ENCODE data around the gene PUM2.

The PUM2 gene

GRCh38 chr2:20224716-20225293, 125.8 kb downstream of the PUM2 start, which contains the start of gene SDC1:
SDC1 (minus strand) TSS chr2:20225130; CDS start chr2:20224867, 263 bp downstream.
- under 1% methylated on average over 53 of the region's 65 CpGs for WGBS (ENCODE audit: insufficient coverage)
- Histone ChIP-seq H3K9me3 (ENCODE audit: control extremely low read depth in 1 of 5, control insufficient read depth in 4 of 5, insufficient read depth in 2 of 5, low read depth in 1 of 5, low read length in 4 of 5) (no peaks in the 10 kb centered on the region), H3K4me3 (ENCODE audit: control insufficient read depth in 1 of 7, extremely low read depth in 1 of 7, insufficient read depth in 4 of 7, low read depth in 2 of 7, low read length in 6 of 7) (peak within 1 kb of the TSS; percentile 46 to 76 (median 63)), H3K4me1 (ENCODE audit: control extremely low read depth in 1 of 4, control insufficient read depth in 4 of 4, insufficient read depth in 4 of 4, low read length in 3 of 4) (peaks cover 0 to 28% (median 24%) of the 10 kb centered on the region in 4 experiments), H3K36me3 (ENCODE audit: control insufficient read depth in 4 of 4, insufficient read depth in 4 of 4, low read length in 3 of 4) (no peaks in the 10 kb centered on the region), H3K27me3 (replicated peaks in 2 of 5; ENCODE audit: control insufficient read depth in 4 of 5, insufficient read depth in 5 of 5, low read length in 4 of 5) (peaks cover 0 to 49% (median 28%) of the 10 kb centered on the region in 5 experiments), H3K27ac (ENCODE audit: insufficient read depth in 1 of 2, low read depth in 1 of 2, low read length in 2 of 2, poor library complexity in 1 of 2, severe bottlenecking in 2 of 2) (no peak within 1 kb of the TSS)
- DNase-seq, result peak in 2 of 3 donors; percentile 33 to 48
- POLR2A ChIA-PET, result interaction anchor here (1.2 kb wide), 1 partner anchor 14 kb away, joined by 3 read pairs; no protein-coding TSS in a partner anchor
- CTCF ChIA-PET, result interaction anchor here (0.8 to 1.7 kb wide), 10 partner anchors 10 to 267 kb away, joined by 3 to 9 read pairs (median 3); no protein-coding TSS in a partner anchor

- no peaks in the 10 kb centered on the region for H3K36me3 ChIP-seq (ENCODE audit: control insufficient read depth in 4 of 4, insufficient read depth in 4 of 4, low read length in 3 of 4)
- peak in 2 of 3 donors; percentile 20 to 23 for DNase-seq
- H3K27me3 ChIP-seq (replicated peaks in 2 of 5; ENCODE audit: control insufficient read depth in 4 of 5, insufficient read depth in 5 of 5, low read length in 4 of 5), result peaks cover 0 to 49% (median 28%) of the 10 kb centered on the region in 5 experiments
- no peaks in the 10 kb centered on the region for H3K9me3 ChIP-seq (ENCODE audit: control extremely low read depth in 1 of 5, control insufficient read depth in 4 of 5, insufficient read depth in 2 of 5, low read depth in 1 of 5, low read length in 4 of 5)
- WGBS (ENCODE audit: insufficient coverage), result under 1% methylated on average over 65 of the region's 70 CpGs
- H3K4me3 ChIP-seq (ENCODE audit: control insufficient read depth in 1 of 7, extremely low read depth in 1 of 7, insufficient read depth in 4 of 7, low read depth in 2 of 7, low read length in 6 of 7), result peak overlapping the region; percentile 46 to 76 (median 63)
- H3K27ac ChIP-seq (ENCODE audit: insufficient read depth in 1 of 2, low read depth in 1 of 2, low read length in 2 of 2, poor library complexity in 1 of 2, severe bottlenecking in 2 of 2), result no peak overlapping the region
- POLR2A ChIA-PET, result interaction anchor here (0.6 kb wide), 1 partner anchor 53 kb away, joined by 4 read pairs; no protein-coding TSS in a partner anchor
- peaks cover 0 to 28% (median 24%) of the 10 kb centered on the region in 4 experiments for H3K4me1 ChIP-seq (ENCODE audit: control extremely low read depth in 1 of 4, control insufficient read depth in 4 of 4, insufficient read depth in 4 of 4, low read length in 3 of 4)
- CTCF ChIA-PET, result interaction anchor here (1.4 kb wide), 2 partner anchors 85 to 124 kb away, joined by 3 read pairs; no protein-coding TSS in a partner anchor
Observed at GRCh38 chr2:20224164-20224715, 126.4 kb downstream of the PUM2 start.

- ChIA-PET CTCF (interaction anchor here (1.3 to 1.6 kb wide), 2 partner anchors 15 to 19 kb away, joined by 4 read pairs; no protein-coding TSS in a partner anchor), POLR2A (interaction anchor here (0.6 to 0.7 kb wide), 2 partner anchors 53 to 268 kb away, joined by 3 to 4 read pairs; no protein-coding TSS in a partner anchor)
- DNase-seq, result peak in 2 of 3 donors; percentile 36 to 45
- H3K9me3 ChIP-seq (ENCODE audit: control extremely low read depth in 1 of 5, control insufficient read depth in 4 of 5, insufficient read depth in 2 of 5, low read depth in 1 of 5, low read length in 4 of 5), result no peaks in the 10 kb centered on the region
- no peak overlapping the region for H3K27ac ChIP-seq (ENCODE audit: insufficient read depth in 1 of 2, low read depth in 1 of 2, low read length in 2 of 2, poor library complexity in 1 of 2, severe bottlenecking in 2 of 2)
- peaks cover 0 to 28% (median 24%) of the 10 kb centered on the region in 4 experiments for H3K4me1 ChIP-seq (ENCODE audit: control extremely low read depth in 1 of 4, control insufficient read depth in 4 of 4, insufficient read depth in 4 of 4, low read length in 3 of 4)
- WGBS (ENCODE audit: insufficient coverage), result under 1% methylated on average over 39 of the region's 66 CpGs
- no peaks in the 10 kb centered on the region for H3K36me3 ChIP-seq (ENCODE audit: control insufficient read depth in 4 of 4, insufficient read depth in 4 of 4, low read length in 3 of 4)
- H3K27me3 ChIP-seq (replicated peaks in 2 of 5; ENCODE audit: control insufficient read depth in 4 of 5, insufficient read depth in 5 of 5, low read length in 4 of 5), result peaks cover 0 to 49% (median 28%) of the 10 kb centered on the region in 5 experiments
- H3K4me3 ChIP-seq (ENCODE audit: control insufficient read depth in 1 of 7, extremely low read depth in 1 of 7, insufficient read depth in 4 of 7, low read depth in 2 of 7, low read length in 6 of 7), result peak overlapping the region; percentile 33 to 76 (median 63)
Observed at GRCh38 chr2:20223407-20224163, 127.1 kb downstream of the PUM2 start.

GRCh38 chr2:20222769-20223406, 127.8 kb downstream of the PUM2 start:
- no peaks in the 10 kb centered on the region for H3K36me3 ChIP-seq (ENCODE audit: control insufficient read depth in 4 of 4, insufficient read depth in 4 of 4, low read length in 3 of 4)
- POLR2A ChIA-PET, result interaction anchor here (0.7 kb wide), 1 partner anchor 267 kb away, joined by 3 read pairs; no protein-coding TSS in a partner anchor
- peak overlapping the region in 3 of 7 experiments; percentile 48 to 76 (median 76) for H3K4me3 ChIP-seq (ENCODE audit: control insufficient read depth in 1 of 7, extremely low read depth in 1 of 7, insufficient read depth in 4 of 7, low read depth in 2 of 7, low read length in 6 of 7)
- H3K27me3 ChIP-seq (replicated peaks in 2 of 5; ENCODE audit: control insufficient read depth in 4 of 5, insufficient read depth in 5 of 5, low read length in 4 of 5), result peaks cover 0 to 49% (median 28%) of the 10 kb centered on the region in 5 experiments
- WGBS (ENCODE audit: insufficient coverage), result 32% methylated on average over 17 of the region's 21 CpGs
- DNase-seq, result no peak
- H3K4me1 ChIP-seq (ENCODE audit: control extremely low read depth in 1 of 4, control insufficient read depth in 4 of 4, insufficient read depth in 4 of 4, low read length in 3 of 4), result peaks cover 0 to 28% (median 24%) of the 10 kb centered on the region in 4 experiments
- no peaks in the 10 kb centered on the region for H3K9me3 ChIP-seq (ENCODE audit: control extremely low read depth in 1 of 5, control insufficient read depth in 4 of 5, insufficient read depth in 2 of 5, low read depth in 1 of 5, low read length in 4 of 5)
- CTCF ChIA-PET, result interaction anchor here (1.3 to 1.6 kb wide), 3 partner anchors 16 to 84 kb away, joined by 3 to 4 read pairs (median 4); no protein-coding TSS in a partner anchor
- no peak overlapping the region for H3K27ac ChIP-seq (ENCODE audit: insufficient read depth in 1 of 2, low read depth in 1 of 2, low read length in 2 of 2, poor library complexity in 1 of 2, severe bottlenecking in 2 of 2)

GRCh38 chr2:20222014-20222768, 128.5 kb downstream of the PUM2 start:
- Histone ChIP-seq H3K4me3 (ENCODE audit: control insufficient read depth in 1 of 7, extremely low read depth in 1 of 7, insufficient read depth in 4 of 7, low read depth in 2 of 7, low read length in 6 of 7) (no peak overlapping the region), H3K27ac (ENCODE audit: insufficient read depth in 1 of 2, low read depth in 1 of 2, low read length in 2 of 2, poor library complexity in 1 of 2, severe bottlenecking in 2 of 2) (no peak overlapping the region), H3K36me3 (ENCODE audit: control insufficient read depth in 4 of 4, insufficient read depth in 4 of 4, low read length in 3 of 4) (no peaks in the 10 kb centered on the region), H3K9me3 (ENCODE audit: control extremely low read depth in 1 of 5, control insufficient read depth in 4 of 5, insufficient read depth in 2 of 5, low read depth in 1 of 5, low read length in 4 of 5) (no peaks in the 10 kb centered on the region), H3K4me1 (ENCODE audit: control extremely low read depth in 1 of 4, control insufficient read depth in 4 of 4, insufficient read depth in 4 of 4, low read length in 3 of 4) (peaks cover 0 to 28% (median 24%) of the 10 kb centered on the region in 4 experiments), H3K27me3 (replicated peaks in 2 of 5; ENCODE audit: control insufficient read depth in 4 of 5, insufficient read depth in 5 of 5, low read length in 4 of 5) (peaks cover 0 to 49% (median 28%) of the 10 kb centered on the region in 5 experiments)
- 100% methylated on average over 1 of the region's 1 CpG for WGBS (ENCODE audit: insufficient coverage)
- POLR2A ChIA-PET, result interaction anchor here (0.6 kb wide), 1 partner anchor 96 kb away, joined by 3 read pairs; no protein-coding TSS in a partner anchor
- CTCF ChIA-PET, result interaction anchor here (1.2 to 1.6 kb wide), 4 partner anchors 9 to 84 kb away, joined by 3 to 4 read pairs (median 4); no protein-coding TSS in a partner anchor
- peak in 1 of 3 donors; percentile 25 for DNase-seq

- DNase-seq, result no peak
- Histone ChIP-seq H3K4me1 (ENCODE audit: control extremely low read depth in 1 of 4, control insufficient read depth in 4 of 4, insufficient read depth in 4 of 4, low read length in 3 of 4) (peaks cover 0 to 28% (median 24%) of the 10 kb centered on the region in 4 experiments), H3K36me3 (ENCODE audit: control insufficient read depth in 4 of 4, insufficient read depth in 4 of 4, low read length in 3 of 4) (no peaks in the 10 kb centered on the region), H3K27me3 (replicated peaks in 2 of 5; ENCODE audit: control insufficient read depth in 4 of 5, insufficient read depth in 5 of 5, low read length in 4 of 5) (peaks cover 0 to 49% (median 28%) of the 10 kb centered on the region in 5 experiments), H3K4me3 (ENCODE audit: control insufficient read depth in 1 of 7, extremely low read depth in 1 of 7, insufficient read depth in 4 of 7, low read depth in 2 of 7, low read length in 6 of 7) (no peak overlapping the region), H3K27ac (ENCODE audit: insufficient read depth in 1 of 2, low read depth in 1 of 2, low read length in 2 of 2, poor library complexity in 1 of 2, severe bottlenecking in 2 of 2) (no peak overlapping the region), H3K9me3 (ENCODE audit: control extremely low read depth in 1 of 5, control insufficient read depth in 4 of 5, insufficient read depth in 2 of 5, low read depth in 1 of 5, low read length in 4 of 5) (no peaks in the 10 kb centered on the region)
- no CpG with 5 or more reads among the region's 3 CpGs for WGBS (ENCODE audit: insufficient coverage)
- ChIA-PET CTCF (interaction anchor here (1.2 to 1.3 kb wide), 2 partner anchors 10 to 83 kb away, joined by 3 read pairs; no protein-coding TSS in a partner anchor), POLR2A (interaction anchor here (0.6 kb wide), 1 partner anchor 97 kb away, joined by 3 read pairs; no protein-coding TSS in a partner anchor)
Observed at GRCh38 chr2:20221555-20221973, 129.1 kb downstream of the PUM2 start.
